Mesodermal cell (in vitro differentiated cells): ENCODE measurements around the gene DEF6.
A peak's percentile ranks its signal among the peaks of the same experiment; 100 is the strongest.

Experiments
- H3K27ac ChIP-seq: 2 replicates; pipeline ENCODE4 v1.7.0; 2013; ENCODE audit warnings: mild to moderate bottlenecking, low read depth, low read length, moderate library complexity; ENCODE audit not compliant: severe bottlenecking
- H3K36me3 ChIP-seq: 2 replicates; pipeline ENCODE4 v1.7.1; 2013; ENCODE audit warnings: mild to moderate bottlenecking, low read length, moderate library complexity; ENCODE audit not compliant: control insufficient read depth, insufficient read depth
- H3K4me1 ChIP-seq: one replicate; pipeline ENCODE4 v1.7.1; 2013; ENCODE audit warnings: mild to moderate bottlenecking, low read length; ENCODE audit not compliant: insufficient read depth, control insufficient read depth, poor library complexity, severe bottlenecking
- H3K4me3 ChIP-seq: 2 replicates; pipeline ENCODE4 v1.7.0; 2013; ENCODE audit warnings: low read length, control low read depth, mild to moderate bottlenecking; ENCODE audit not compliant: insufficient read depth, poor library complexity, severe bottlenecking; ENCODE audit errors: extremely low read depth
- H3K9me3 ChIP-seq: 2 replicates; pipeline ENCODE4 v1.7.1; 2013; ENCODE audit warnings: mild to moderate bottlenecking, low read length, moderate library complexity; ENCODE audit not compliant: control insufficient read depth
- WGBS, 2 experiments: methylation state at CpG; one replicate each; pipeline ENCODE4 v1.1.5; 2013; ENCODE audit warnings: missing lambda C conversion rate in 2 of 2; ENCODE audit not compliant: insufficient coverage in 2 of 2; 5-methylcytosine and 5-hydroxymethylcytosine counted together

Gene DEF6

GRCh38 chr6:35343835-35344550 lies 46.4 kb downstream of the DEF6 start:
- peaks cover 9% of the 10 kb centered on the region for H3K4me1 ChIP-seq
- H3K4me3 ChIP-seq = peak overlapping the region; percentile 74
- H3K27ac ChIP-seq = no peak overlapping the region

GRCh38 chr6:35351422-35351821 lies 53.8 kb downstream of the DEF6 start:
- H3K27ac ChIP-seq = no peak overlapping the region
- 92 to 100% methylated on average over 2 of the region's 4 CpGs for WGBS, 2 experiments
- H3K36me3 ChIP-seq = peaks cover 78% of the 10 kb centered on the region
- H3K4me3 ChIP-seq = no peak overlapping the region
- peaks cover under 1% of the 10 kb centered on the region for H3K4me1 ChIP-seq
- no peaks in the 10 kb centered on the region for H3K9me3 ChIP-seq

More at GRCh38 chr6:35343835-35344550, 46.4 kb downstream of the DEF6 start:
- 86 to 88% methylated on average over 3 to 6 of the region's 6 CpGs for WGBS, 2 experiments
- Histone ChIP-seq H3K9me3 (no peaks in the 10 kb centered on the region), H3K36me3 (peaks cover 27% of the 10 kb centered on the region)

- 100% methylated on average over 1 to 2 of the region's 2 CpGs for WGBS, 2 experiments
- no peak overlapping the region for H3K4me3 ChIP-seq
- no peak overlapping the region for H3K27ac ChIP-seq
Observed at GRCh38 chr6:35352735-35353134, 55.1 kb downstream of the DEF6 start.

DNA sequence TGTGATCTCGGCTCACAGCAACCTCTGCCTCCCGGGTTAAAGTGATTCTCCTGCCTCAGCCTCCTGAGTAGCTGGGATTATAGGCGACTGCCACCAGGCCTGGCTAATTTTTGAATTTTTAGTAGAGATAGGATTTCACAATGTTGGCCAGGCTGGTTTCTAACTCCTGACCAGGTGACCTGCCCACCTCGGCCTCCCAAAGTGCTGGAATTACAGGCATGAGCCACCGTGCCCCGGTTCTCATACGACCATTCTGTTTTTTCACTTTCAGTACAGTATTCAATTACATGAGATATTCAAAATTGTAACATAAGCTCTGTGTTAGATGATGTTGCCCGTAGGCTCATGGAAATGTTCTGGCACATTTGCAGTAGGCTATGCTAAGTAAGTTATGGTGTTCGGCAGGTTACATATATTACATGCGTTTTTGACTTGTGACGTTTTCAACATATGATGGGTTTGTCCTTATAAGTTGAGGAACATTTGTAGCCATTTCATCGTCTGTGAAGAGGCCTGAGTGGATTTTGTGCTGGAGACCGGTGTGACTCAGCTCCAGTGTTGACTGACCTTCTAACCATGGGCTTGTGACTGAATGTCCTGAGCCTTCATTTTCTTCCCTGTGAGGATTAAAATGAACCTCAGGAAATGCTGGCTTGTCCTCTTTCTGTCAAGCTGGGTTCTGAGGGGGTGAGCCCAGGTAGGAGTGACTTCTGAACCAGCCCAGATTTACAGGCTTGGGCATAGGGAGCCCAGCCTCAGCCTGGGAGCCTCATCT lies 56.9 kb downstream of the DEF6 start:
- 92 to 97% methylated on average over 9 to 13 of the region's 13 CpGs for WGBS, 2 experiments
- Histone ChIP-seq H3K4me3 (no peak overlapping the region), H3K4me1 (no peaks in the 10 kb centered on the region), H3K36me3 (peaks cover 79% of the 10 kb centered on the region), H3K27ac (no peak overlapping the region), H3K9me3 (no peaks in the 10 kb centered on the region)

More at GRCh38 chr6:35352735-35353134, 55.1 kb downstream of the DEF6 start:
- H3K36me3 ChIP-seq = peaks cover 84% of the 10 kb centered on the region
- H3K9me3 ChIP-seq = no peaks in the 10 kb centered on the region
- H3K4me1 ChIP-seq = no peaks in the 10 kb centered on the region

- 100% methylated on average over 1 of the region's 1 CpG for WGBS, 2 experiments
- Histone ChIP-seq H3K36me3 (peaks cover 63% of the 10 kb centered on the region), H3K9me3 (no peaks in the 10 kb centered on the region), H3K4me3 (no peak overlapping the region), H3K27ac (no peak overlapping the region), H3K4me1 (no peaks in the 10 kb centered on the region)
Observed at GRCh38 chr6:35356391-35356790, 58.8 kb downstream of the DEF6 start.

GRCh38 chr6:35357677-35358076 lies 60.1 kb downstream of the DEF6 start:
- Histone ChIP-seq H3K9me3 (no peaks in the 10 kb centered on the region), H3K36me3 (peaks cover 51% of the 10 kb centered on the region), H3K4me3 (no peak overlapping the region), H3K27ac (no peak overlapping the region), H3K4me1 (peaks cover 5% of the 10 kb centered on the region)
- 84 to 95% methylated on average over 3 of the region's 4 CpGs for WGBS, 2 experiments

DNA sequence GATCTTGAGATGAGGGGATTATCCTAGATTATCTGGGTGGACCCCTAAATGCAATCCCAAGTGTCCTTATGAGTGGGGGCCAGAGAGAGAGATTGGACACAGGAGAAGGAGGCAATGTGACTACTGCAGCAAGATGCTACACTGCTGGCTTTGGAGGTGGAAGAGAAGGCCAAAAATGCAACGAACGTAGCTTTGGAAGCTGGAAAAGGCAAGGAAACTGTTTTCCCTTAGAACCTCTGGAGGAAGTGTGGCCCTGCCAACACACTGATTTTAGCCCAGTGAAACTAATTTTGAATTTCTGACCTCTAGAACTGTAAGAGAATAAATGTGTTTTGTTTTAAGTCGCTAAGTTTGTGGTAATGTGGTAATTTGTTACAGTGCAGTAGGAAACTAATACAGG lies 60.5 kb downstream of the DEF6 start:
- peaks cover 47% of the 10 kb centered on the region for H3K36me3 ChIP-seq
- no peak overlapping the region for H3K4me3 ChIP-seq
- no peak overlapping the region for H3K27ac ChIP-seq
- no peaks in the 10 kb centered on the region for H3K9me3 ChIP-seq
- H3K4me1 ChIP-seq = peaks cover 9% of the 10 kb centered on the region
- WGBS, 2 experiments = 87 to 93% methylated on average over 3 of the region's 3 CpGs

GRCh38 chr6:35359346-35359743 lies 61.7 kb downstream of the DEF6 start:
- H3K9me3 ChIP-seq = no peaks in the 10 kb centered on the region
- no peak overlapping the region for H3K27ac ChIP-seq
- H3K4me3 ChIP-seq = no peak overlapping the region
- peaks cover 15% of the 10 kb centered on the region for H3K4me1 ChIP-seq
- peaks cover 37% of the 10 kb centered on the region for H3K36me3 ChIP-seq
- WGBS, 2 experiments = 83 to 95% methylated on average over 5 of the region's 5 CpGs

GRCh38 chr6:35359744-35360348 lies 62.2 kb downstream of the DEF6 start:
- no peak overlapping the region for H3K27ac ChIP-seq
- peaks cover 15% of the 10 kb centered on the region for H3K4me1 ChIP-seq
- 50 to 63% methylated on average over 1 to 2 of the region's 2 CpGs for WGBS, 2 experiments
- H3K36me3 ChIP-seq = peaks cover 32% of the 10 kb centered on the region
- no peaks in the 10 kb centered on the region for H3K9me3 ChIP-seq
- H3K4me3 ChIP-seq = no peak overlapping the region

DNA sequence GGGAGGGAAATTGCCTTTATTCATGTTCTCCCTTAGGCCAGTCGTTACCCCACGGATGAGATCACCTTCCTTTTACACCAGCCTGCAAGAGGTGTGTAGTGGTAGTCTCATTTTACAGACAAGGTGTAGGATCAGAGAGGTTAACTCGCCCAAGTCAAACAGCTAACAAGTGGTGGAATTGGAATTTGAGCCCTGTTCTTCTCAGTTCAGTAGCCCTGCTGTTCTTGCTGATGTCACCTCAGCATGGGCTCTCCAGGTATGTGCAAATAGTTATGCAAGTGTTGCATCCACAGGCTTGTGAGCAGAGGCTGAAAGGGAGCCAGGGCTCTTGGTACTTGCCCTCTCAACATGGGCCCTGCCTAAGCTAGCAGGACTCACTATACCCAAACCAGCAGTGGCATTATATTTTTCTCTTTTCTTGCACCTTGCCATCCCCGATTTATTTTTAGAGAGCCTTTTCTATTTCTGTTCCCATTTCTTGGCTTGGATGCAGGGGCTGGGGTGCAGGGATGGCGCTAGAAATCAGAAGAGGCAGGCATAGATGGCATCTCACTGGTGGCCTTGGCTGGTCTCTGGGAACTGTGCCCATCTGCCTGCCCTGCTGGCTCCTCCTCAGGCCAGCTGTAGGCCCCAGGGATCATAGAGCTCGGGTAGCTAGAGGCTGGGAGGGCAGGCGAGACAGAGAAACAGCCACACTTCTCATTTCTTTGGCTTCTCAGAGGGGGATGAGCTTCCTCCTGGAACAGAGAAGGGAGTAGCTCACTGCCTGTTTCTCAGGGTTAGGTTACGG lies 62.9 kb downstream of the DEF6 start:
- H3K4me1 ChIP-seq = peaks cover 15% of the 10 kb centered on the region
- peaks cover 26% of the 10 kb centered on the region for H3K36me3 ChIP-seq
- H3K27ac ChIP-seq = peak overlapping the region; percentile 16
- H3K9me3 ChIP-seq = no peaks in the 10 kb centered on the region
- WGBS, 2 experiments = 68 to 77% methylated on average over 6 to 7 of the region's 8 CpGs
- no peak overlapping the region for H3K4me3 ChIP-seq
